DMS53 treated with DMSO at 0.1 percent for 48 hours (cell line): Measurements from ENCODE around the gene ATXN10.
"Not testable (repeated sequence)": the region's sequence is repeated elsewhere in the genome, so short reads cannot be mapped to it uniquely, and the experiment has no call there.

Experiments
- DNase-seq: peaks from one replicate; lab custom pipeline; 2025; ENCODE audit not compliant: unreplicated experiment; lab: John Stamatoyannopoulos, UW

Gene ATXN10

GRCh38 chr22:45671783-45672563, at the start of gene ATXN10:
ATXN10 (plus strand) TSS chr22:45671834; CDS start chr22:45672064, 230 bp downstream.
- no peak for DNase-seq

GRCh38 chr22:45621836-45622600, 49.6 kb upstream of the ATXN10 start:
- DNase-seq, result no peak

GRCh38 chr22:45623464-45624145, 48.0 kb upstream of the ATXN10 start:
- not testable (repeated sequence) for DNase-seq

GRCh38 chr22:45626198-45626651, 45.4 kb upstream of the ATXN10 start:
- no peak for DNase-seq

- DNase-seq, result no peak
Measured at GRCh38 chr22:45627489-45628233, 44.0 kb upstream of the ATXN10 start.

GRCh38 chr22:45628515-45628914, 43.1 kb upstream of the ATXN10 start:
- DNase-seq, result no peak

- no peak for DNase-seq
Measured at GRCh38 chr22:45629469-45630089, 42.1 kb upstream of the ATXN10 start.

- DNase-seq, result no peak
Measured at GRCh38 chr22:45630436-45630835, 41.2 kb upstream of the ATXN10 start.

GRCh38 chr22:45631140-45631840, 40.3 kb upstream of the ATXN10 start:
- DNase-seq, result no peak

- DNase-seq, result no peak
Measured at GRCh38 chr22:45631841-45632238, 39.8 kb upstream of the ATXN10 start.

- DNase-seq, result no peak
Measured at GRCh38 chr22:45632791-45633515, 38.7 kb upstream of the ATXN10 start.

- DNase-seq, result no peak
Measured at GRCh38 chr22:45636683-45637082, 35.0 kb upstream of the ATXN10 start.

GRCh38 chr22:45638197-45638596, 33.4 kb upstream of the ATXN10 start:
- DNase-seq, result no peak

- no peak for DNase-seq
Measured at GRCh38 chr22:45638834-45639746, 32.5 kb upstream of the ATXN10 start.

- no peak for DNase-seq
Measured at GRCh38 chr22:45639747-45640102, 31.9 kb upstream of the ATXN10 start.

GRCh38 chr22:45640291-45640940, 31.2 kb upstream of the ATXN10 start:
- DNase-seq, result no peak

GRCh38 chr22:45640941-45641621, 30.6 kb upstream of the ATXN10 start:
- DNase-seq, result no peak
